Left lung (tissue), 10 donors: ENCODE results near the gene GHR. TPM values are rescaled to one million over a fixed set of nuclear protein-coding genes. Genes with fewer than 3 reads are reported as not detected.

Experiments
- ATAC-seq: fragments of 200-7000 bp; cut with Tn5 transposase; one replicate; pipeline ENCODE4 v1.9.1; 2020; ENCODE audit warnings: moderate library complexity
- DNase-seq, 4 donors: peaks; one replicate each; pipeline ENCODE4 v3.0.0-alpha.2; 2013 to 2020
- H3K27ac ChIP-seq, 2 donors: fragments of 200-600 bp; sonication (generic) in 1 of 2; one replicate each; pipeline versions ENCODE4 v1.5.0 to v1.8.0; 2020 to 2021
- H3K27me3 ChIP-seq, 2 donors: fragments of 200-600 bp; sonication (generic) in 1 of 2; one replicate each; pipeline versions ENCODE4 v1.5.0 to v1.8.0; 2020 to 2021
- H3K36me3 ChIP-seq, 2 donors: fragments of 200-600 bp; sonication (generic) in 1 of 2; one replicate each; pipeline versions ENCODE4 v1.5.0 to v1.8.0; 2020 to 2021
- H3K4me1 ChIP-seq, 2 donors: fragments of 200-600 bp; one replicate each; pipeline ENCODE4 v1.8.0; 2021
- H3K4me3 ChIP-seq, 2 donors: fragments of 200-600 bp; sonication (generic) in 1 of 2; one replicate each; pipeline versions ENCODE4 v1.5.0 to v1.8.0; 2020 to 2021; ENCODE audit warnings: mild to moderate bottlenecking in 1 of 2
- H3K9me3 ChIP-seq, 2 donors: fragments of 200-600 bp; sonication (generic) in 1 of 2; one replicate each; pipeline versions ENCODE4 v1.5.0 to v1.8.0; 2020 to 2021
- intact Hi-C, 2 donors: fragments of 100-400 bp; cut with DNase I; formaldehyde crosslinking; loops; one replicate each; pipeline versions ENCODE4 v1.11.2 to v1.14.2; 2022
- polyA plus RNA-seq, 6 donors: library from polyadenylated mRNA; unstranded; fragments of 120-200 nt; gene quantifications; one replicate each; pipeline ENCODE4 v1.2.1, GENCODE V29; 2013; ENCODE audit not compliant: insufficient read length in 6 of 6
- total RNA-seq, 2 donors: library from RNA; stranded (reverse); fragmentation: NEBNext Ultra II Directional; extraction: Animal tissue kit (Norgen Biotek cat#: 25700); gene quantifications; one replicate each; pipeline ENCODE4 v1.2.1, GENCODE V29; 2021
- TF ChIP-seq, protein P1 (sequence below), 2 donors: fragments of 200-600 bp; sonication (generic) in 1 of 2; IDR thresholded peaks; one replicate each; pipeline versions ENCODE4 v1.5.0 to v1.8.0; 2021; ENCODE audit warnings: antibody characterized with exemption in 2 of 2
- donor health status: DM: no; HTN: yes; CAD: no.
- donor health status: DM: no; HTN: no; CAD: no.

Gene GHR
- total and polyA plus RNA-seq, 8 donors, result 5.7 to 30.5 (median 26.3) TPM

DNA sequence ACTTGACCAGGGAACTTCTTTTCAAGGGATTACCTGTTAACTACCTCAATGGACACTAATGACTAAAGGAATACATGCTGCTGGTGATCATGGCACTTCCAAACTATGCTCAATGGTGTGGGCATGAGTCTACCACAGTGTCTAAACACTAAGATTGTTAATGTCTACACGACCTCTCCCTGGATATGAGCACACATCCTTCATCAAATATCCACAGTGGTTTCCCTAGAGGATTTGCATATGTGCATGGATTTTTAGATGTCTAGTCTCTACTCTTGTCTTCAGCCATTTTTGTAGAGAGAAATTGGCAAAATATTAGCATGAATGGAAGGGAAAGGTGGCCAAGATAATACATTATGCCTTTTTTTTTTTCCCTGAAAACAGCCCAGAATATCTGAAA, 220.1 kb downstream of the GHR start:
- no peak for DNase-seq
- no peak overlapping the region for H3K4me3 ChIP-seq
- no peaks in the 10 kb centered on the region for H3K36me3 ChIP-seq
- ATAC-seq, result no peak
- H3K27ac ChIP-seq, result no peak overlapping the region
- TF ChIP-seq, protein P1, sequence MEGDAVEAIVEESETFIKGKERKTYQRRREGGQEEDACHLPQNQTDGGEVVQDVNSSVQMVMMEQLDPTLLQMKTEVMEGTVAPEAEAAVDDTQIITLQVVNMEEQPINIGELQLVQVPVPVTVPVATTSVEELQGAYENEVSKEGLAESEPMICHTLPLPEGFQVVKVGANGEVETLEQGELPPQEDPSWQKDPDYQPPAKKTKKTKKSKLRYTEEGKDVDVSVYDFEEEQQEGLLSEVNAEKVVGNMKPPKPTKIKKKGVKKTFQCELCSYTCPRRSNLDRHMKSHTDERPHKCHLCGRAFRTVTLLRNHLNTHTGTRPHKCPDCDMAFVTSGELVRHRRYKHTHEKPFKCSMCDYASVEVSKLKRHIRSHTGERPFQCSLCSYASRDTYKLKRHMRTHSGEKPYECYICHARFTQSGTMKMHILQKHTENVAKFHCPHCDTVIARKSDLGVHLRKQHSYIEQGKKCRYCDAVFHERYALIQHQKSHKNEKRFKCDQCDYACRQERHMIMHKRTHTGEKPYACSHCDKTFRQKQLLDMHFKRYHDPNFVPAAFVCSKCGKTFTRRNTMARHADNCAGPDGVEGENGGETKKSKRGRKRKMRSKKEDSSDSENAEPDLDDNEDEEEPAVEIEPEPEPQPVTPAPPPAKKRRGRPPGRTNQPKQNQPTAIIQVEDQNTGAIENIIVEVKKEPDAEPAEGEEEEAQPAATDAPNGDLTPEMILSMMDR (IDR thresholded peaks at IDR 0.05), result no peak
- no peaks in the 10 kb centered on the region for H3K9me3 ChIP-seq
- no peaks in the 10 kb centered on the region for H3K27me3 ChIP-seq
- H3K4me1 ChIP-seq, result no peaks in the 10 kb centered on the region
- intact Hi-C loops, result no loop called here

- Histone ChIP-seq H3K36me3 (no peaks in the 10 kb centered on the region), H3K27me3 (no peaks in the 10 kb centered on the region), H3K9me3 (no peaks in the 10 kb centered on the region), H3K27ac (no peak overlapping the region), H3K4me1 (no peaks in the 10 kb centered on the region), H3K4me3 (no peak overlapping the region)
- TF ChIP-seq, protein P1 (IDR thresholded peaks at IDR 0.05), result no peak
- no peak for ATAC-seq
- no peak for DNase-seq
- intact Hi-C loops, result no loop called here
Observed at GRCh38 chr5:42645138-42645537, 221.9 kb downstream of the GHR start.

DNA sequence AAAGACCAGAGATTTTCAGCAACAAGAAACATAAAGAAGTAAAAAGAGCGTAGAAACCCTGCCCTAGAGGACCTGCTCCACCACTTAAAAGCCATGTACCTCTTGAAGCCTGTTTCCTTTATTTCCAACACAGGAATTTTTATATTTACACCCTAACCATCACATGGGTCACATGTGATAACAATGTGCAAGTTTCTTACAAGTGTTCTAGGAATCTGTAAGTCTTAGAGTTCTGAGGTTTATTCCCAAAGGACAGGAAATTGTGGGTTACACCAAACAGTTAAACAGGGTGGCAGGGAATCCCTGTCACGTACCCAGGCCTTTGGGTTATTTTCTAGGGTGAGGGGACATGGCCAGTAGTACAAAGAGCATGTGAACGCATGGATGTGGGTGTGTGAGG, 224.8 kb downstream of the GHR start:
- H3K9me3 ChIP-seq, result no peaks in the 10 kb centered on the region
- H3K36me3 ChIP-seq, result no peaks in the 10 kb centered on the region
- H3K4me1 ChIP-seq, result no peaks in the 10 kb centered on the region
- intact Hi-C loops, result no loop called here
- no peak overlapping the region for H3K4me3 ChIP-seq
- TF ChIP-seq, protein P1 (IDR thresholded peaks at IDR 0.05), result no peak
- ATAC-seq (no peak), DNase-seq (no peak)
- no peak overlapping the region for H3K27ac ChIP-seq
- no peaks in the 10 kb centered on the region for H3K27me3 ChIP-seq

GRCh38 chr5:42648915-42649314, 225.7 kb downstream of the GHR start:
- ATAC-seq (no peak), DNase-seq (peak in 1 of 4 donors; percentile 39)
- H3K27me3 ChIP-seq, result no peaks in the 10 kb centered on the region
- TF ChIP-seq, protein P1 (IDR thresholded peaks at IDR 0.05), result no peak
- intact Hi-C loops, result no loop called here
- H3K4me3 ChIP-seq, result no peak overlapping the region
- no peaks in the 10 kb centered on the region for H3K9me3 ChIP-seq
- H3K4me1 ChIP-seq, result no peaks in the 10 kb centered on the region
- no peak overlapping the region for H3K27ac ChIP-seq
- no peaks in the 10 kb centered on the region for H3K36me3 ChIP-seq

- H3K27ac ChIP-seq, result no peak overlapping the region
- TF ChIP-seq, protein P1 (IDR thresholded peaks at IDR 0.05), result no peak
- H3K27me3 ChIP-seq, result no peaks in the 10 kb centered on the region
- intact Hi-C loops, result no loop called here
- no peaks in the 10 kb centered on the region for H3K36me3 ChIP-seq
- ATAC-seq (no peak), DNase-seq (no peak)
- H3K4me3 ChIP-seq, result no peak overlapping the region
- no peaks in the 10 kb centered on the region for H3K9me3 ChIP-seq
- no peaks in the 10 kb centered on the region for H3K4me1 ChIP-seq
Observed at GRCh38 chr5:42650084-42650483, 226.8 kb downstream of the GHR start.
